ENCODE measurements around the gene PIN4.
"Not testable (repeated sequence)": the region's sequence is repeated elsewhere in the genome, so short reads cannot be mapped to it uniquely, and the experiment has no call there.

The PIN4 gene

DNA sequence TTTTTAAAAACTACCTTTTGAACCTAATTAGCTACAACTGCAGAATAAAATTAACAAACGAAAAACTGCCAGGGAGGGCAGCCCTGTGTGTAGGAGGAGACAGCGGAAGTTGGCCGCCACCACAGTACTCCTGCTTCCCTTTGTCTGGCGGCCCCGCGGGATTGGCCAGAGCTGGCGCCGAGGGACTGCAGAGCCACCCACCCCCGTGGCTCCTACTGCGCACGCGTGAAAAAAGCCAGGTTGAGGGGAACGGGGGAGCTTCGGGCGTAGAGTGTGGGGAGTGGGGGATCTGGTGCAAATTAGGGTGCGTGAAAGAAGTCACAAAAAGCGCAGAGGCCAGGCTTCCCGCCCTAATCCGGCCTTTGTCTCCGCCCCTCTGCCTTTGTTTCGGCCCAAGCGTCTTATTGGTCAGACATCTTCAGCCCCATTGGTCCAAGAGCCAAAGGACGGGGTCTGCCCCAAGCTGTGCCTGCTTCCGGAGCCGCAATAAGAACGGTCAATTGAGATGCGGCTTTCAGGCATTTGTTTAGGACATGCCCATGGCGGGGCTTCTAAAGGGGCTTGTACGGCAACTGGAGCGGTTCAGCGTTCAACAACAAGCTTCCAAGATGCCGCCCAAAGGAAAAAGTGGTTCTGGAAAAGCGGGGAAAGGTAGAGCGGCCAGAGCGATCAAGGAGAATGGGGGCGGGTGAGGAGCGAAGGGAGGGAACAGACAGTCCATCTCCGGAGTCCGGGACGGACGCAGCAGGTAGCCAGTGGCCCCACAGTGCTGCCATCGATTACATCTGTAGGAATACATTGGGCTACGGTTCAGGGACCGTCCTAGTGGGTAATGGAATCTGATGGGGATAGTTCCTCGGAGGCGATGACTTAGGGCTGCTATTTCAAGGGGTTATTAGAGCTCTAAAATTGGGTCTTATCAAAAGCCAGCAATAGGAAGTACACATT, at the start of gene PIN4:
TSS of gene PIN4 (plus strand) at position 580 of the 948 bp plus-strand sequence. CDS start at position 609, 29 bp downstream.
- DNase-seq: peak; percentile 93

DNA sequence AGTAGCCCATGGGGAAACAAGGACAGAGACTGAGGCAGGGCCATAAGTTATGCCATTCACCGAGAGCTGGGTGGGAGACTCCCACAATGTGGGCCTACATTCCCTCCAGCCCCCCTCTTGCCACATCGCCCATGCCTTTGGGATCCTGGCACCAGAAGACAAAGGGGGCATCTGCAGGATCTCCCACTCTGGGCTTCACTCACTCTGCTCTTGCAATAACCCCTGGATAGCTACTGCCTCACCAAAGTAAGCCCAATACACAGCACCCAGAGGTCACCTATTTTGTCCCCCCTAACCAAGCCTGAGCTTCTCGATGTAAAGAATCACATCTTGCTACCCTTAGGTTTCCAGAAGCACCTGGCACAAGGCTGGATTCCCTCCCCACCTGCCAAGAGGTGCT, 49.1 kb upstream of the PIN4 start:
- no peak for DNase-seq

DNA sequence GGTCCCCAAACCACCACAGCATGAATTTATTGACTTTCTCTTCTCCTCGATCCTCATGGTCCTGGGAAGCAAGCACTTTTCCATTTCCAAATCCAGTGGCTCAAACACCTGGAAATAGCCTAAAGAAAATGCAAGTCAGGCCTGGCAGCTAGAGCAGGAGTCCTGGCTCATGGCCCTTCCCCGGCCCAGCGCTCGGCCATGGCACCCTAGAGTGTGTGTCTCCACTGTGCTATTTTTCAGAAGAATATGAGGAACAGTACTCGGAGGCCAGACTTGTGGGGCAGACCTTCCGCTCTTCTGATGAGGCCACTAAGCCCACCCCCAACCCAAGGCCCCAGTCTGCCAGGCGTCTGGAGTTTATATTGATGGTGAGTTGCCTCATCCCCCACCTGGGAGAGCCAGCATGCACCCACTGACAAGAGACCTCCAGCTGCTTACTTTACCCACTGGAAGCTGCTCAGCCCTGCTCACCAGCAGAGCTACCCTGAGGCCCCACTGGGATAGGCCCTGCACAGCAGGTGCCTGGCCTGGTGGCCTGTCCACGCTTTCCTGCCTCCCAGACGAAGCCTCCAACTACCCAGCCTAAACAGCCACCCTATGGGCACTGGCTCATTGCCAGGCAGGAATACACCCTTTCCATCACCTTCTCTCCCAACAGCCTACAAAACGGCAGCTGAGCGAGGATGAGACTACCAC, 47.6 kb upstream of the PIN4 start:
- no peak for DNase-seq

DNA sequence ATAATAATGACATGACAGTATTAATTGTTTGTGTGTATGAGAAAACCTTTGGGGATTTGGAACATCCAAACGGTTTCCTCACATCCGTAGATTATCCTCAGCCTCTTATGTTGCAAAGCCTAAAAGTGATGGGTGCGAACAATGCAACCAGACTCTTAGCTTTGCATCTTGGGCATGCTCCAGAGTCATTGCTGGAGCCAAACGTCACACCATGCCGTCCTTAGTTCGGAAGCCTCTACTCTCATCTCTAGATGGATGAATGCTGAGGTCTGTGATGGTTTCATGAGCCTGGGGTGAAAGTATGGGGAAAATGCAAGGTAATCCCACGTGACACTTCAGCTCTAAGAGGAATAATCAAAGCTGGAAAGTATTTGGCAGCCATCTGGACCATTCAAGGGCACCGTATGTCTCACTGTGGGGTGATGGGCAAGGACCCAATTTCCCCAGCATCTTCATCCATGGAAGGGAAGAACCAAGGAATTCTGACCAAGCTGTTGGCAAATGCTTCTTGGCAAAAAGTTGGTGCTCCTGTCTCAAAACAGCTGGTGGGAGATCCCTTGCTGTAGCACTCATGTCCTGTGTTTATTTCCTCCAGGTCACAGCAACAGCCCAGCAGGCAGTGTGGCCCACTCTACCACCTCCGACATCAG, 43.6 kb upstream of the PIN4 start:
- DNase-seq: no peak

DNA sequence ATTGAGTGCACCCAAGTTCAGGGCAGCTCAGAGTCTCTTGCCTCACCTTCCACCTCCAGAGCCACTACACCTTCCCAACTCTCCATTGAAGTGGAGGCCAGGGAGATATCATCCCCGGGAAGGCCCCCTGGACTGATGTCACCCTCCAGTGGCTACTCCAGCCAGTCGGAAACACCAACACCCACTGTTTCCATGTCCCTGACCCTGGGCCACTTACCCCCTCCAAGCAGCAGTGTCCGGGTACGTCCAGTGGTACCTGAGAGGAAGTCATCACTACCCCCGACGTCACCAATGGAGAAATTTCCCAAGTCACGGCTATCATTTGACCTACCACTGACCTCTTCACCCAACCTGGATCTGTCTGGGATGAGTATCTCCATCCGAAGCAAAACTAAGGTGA, 42.0 kb upstream of the PIN4 start:
- DNase-seq: no peak

DNA sequence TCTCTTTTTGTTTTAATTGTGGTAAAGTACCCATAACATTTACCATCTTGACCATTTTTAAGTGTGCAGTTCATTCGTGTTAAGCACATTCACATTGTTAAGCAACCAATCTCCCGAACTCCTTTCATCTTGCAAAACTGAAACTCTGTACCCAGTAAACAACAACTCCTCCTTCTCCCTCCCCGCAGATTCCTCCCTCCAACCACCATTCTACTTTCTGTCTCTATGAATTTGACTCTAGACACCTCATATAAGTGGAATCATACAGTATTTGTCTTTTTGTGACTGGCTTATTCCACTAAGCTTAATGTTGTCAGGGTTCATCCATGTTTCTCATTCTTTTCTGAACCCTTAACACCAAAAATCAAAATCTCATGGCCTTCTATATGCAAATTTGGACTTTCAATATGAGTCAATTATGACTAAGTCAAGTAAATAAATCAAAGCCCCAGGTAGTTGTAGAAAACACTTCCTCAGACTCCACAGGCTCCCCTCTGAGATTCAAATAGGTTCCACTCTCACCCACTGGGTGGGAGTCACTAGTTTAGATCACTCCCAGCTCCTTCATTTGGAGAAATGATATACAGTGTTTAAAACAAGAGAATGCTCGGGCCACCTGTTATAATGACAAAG, 40.1 kb upstream of the PIN4 start:
- DNase-seq: no peak

DNA sequence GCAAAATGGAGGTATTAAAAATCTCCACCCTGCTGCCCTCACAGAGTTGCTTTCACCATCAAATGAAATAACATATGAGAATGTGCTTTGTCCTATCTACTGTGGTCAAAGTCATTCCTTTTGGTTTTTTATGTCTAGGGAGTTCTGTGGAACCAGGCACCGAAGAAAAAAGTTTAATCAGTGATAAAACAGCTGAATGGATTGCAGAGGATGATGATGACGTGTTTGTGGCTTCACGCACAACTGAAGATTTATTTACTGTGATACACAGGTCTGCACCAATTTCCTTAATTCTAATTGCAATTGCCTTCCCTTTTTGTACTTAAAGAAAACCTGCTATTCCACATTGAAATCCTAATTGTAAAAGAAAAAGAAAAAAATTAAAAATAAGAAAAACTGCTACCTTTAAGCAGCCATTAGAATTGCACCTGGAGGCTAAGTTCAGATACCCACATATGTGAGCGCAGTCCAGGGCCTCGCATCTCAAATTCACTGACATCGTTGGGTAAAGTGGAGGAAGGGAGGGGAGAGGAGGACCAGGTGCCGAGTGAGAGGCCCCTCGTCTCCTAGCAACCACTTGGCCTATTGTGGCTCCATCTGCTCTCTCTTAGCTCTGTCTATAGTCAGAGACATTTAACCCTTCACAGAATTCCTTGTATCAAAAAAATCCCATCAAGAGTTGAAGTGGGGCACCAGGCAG, 39.3 kb upstream of the PIN4 start:
- no peak for DNase-seq

DNA sequence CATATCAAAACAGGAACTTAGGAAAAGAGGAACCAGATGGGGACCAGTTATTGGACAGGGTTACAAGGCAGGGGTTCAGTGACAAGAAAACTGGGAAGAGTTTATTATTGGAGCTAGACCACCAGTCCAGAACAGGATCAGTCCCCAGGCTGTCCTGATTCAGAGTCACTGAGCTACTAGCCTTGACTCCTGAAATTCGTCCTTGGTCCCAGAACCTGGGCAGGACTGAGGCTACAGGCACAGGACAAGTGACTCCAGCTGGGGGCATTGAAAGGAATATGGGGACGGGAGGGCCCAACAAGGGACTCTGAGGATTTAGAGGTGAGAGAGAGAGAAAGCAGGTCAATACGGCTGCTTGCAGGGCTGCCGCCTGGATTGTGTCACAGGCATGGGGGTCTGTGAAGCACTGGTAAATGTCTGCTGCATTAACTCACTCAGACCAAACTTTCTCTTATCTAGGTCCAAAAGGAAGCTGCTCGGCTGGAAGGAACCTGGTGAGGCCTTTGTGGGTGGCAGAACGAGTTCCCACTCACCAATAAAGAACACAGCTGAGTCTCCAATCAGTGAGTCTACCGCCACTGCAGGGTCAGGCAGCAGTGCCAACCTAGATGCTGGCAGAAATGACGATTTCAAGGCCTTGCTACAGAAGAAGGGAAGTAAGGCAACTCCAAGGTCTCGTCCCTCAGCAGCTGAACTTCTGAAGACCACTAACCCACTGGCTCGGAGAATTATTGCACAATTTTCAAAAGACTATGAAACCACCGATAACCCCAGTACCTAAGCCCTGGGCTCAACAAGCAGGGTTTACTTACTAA, 38.6 kb upstream of the PIN4 start:
- DNase-seq: no peak

DNA sequence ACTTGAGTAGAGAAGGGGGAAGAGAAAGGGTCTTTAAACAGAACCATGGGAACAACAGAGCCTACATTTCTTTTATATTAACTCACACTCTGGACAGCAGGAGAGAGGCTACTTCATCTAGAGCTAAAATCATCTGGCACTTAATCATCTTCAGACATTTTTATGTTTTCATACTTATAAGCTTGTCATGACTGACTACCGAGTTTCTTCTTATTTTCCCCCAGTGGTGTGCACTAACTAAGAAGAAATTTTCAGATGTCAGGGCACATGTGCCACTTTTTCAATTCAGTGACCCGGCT, 38.0 kb upstream of the PIN4 start:
- DNase-seq: no peak

DNA sequence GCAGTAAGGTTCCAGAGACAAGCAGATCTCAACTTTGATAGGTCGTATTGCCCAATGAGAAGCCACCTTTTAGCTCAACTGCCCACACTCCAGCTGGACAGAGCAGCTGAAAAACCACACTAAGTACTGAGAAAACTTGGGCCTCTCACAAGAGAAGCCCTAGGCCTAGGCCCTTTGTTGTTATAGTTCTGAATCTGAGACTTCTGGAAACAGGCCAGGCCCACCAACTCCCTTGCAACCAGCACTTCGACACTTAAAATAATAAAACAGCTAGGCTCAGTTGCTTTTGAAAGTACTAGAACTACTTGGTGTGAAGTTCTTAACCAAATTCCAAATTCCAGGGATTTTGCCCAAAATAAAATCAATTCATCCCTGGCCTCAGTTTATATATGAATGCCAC, 36.4 kb upstream of the PIN4 start:
- DNase-seq: no peak

DNA sequence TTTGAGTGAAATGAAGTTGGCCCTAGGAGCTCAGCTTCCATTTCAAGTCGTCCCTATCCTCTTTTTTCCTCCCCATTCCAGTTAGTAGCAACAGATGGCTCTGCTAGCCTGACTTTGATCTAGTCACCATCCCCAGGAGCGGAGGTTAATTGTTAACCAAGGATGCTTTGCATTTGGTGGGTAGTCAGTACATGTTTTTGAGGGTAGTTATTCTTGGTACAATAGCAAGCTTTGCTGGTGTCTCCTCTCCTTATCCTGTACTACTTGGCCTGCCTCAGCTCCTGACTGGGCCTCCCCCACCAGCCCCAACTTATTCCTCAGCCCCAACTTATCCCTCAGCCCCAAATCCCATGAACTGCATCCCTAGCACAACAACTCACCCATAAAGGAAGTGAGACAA, 35.0 kb upstream of the PIN4 start:
- DNase-seq: no peak

DNA sequence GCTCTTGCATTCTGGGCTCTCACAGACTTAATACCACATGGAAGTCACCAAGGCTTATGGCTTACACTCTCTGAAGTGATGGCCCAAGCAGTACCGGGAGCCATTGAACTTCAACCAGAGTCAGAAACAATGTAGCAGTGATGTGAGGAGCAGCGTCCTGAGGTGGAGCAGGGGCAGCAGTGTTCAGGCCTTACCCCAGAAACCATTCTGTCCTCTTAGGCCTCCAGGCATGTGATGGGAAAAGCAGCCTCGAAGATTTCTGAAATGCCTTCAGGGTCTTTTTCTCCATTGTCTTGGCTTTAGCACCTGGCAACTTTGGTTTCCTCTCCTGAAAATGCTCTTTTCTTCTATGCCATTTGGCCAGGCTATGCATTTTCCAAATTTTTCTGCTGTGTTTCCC, 22.8 kb upstream of the PIN4 start:
- DNase-seq: no peak

DNA sequence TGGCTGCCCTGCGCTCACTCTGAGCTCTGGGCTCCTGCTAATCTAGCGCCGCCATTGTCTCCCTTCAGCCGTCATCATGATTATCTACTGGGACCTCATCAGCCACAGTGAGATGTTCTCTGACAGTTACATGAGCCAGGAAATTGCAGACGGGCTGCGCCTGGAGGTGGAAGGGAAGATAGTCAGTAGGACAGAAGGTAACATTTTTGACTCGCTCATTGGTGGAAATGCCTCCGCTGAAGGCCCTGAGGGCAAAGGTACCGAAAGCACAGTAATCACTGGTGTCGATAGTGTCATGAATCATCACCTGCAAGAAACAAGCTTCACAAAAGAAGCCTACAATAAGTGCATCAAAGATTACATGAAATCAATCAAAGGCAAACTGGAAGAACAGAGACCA, 21.8 kb upstream of the PIN4 start:
- no peak for DNase-seq

DNA sequence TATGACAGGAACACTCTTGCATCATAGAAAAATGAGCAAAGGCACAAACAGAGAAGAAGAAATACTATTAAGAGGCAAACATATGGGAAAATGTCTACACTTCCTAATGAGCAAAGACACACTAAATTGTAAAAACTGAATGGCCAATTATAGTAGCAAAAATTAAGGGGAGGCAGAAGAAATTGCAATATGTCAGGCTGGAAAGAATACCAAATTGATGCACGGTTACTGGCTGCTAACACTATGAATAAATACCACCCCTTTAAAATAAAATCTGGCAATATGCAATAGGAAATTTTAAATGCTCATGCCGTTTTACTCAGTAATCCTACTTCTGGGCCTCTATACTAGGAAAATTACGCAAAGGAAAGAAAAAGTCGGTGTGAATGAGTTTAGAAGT, 16.0 kb upstream of the PIN4 start:
- DNase-seq: no peak

DNA sequence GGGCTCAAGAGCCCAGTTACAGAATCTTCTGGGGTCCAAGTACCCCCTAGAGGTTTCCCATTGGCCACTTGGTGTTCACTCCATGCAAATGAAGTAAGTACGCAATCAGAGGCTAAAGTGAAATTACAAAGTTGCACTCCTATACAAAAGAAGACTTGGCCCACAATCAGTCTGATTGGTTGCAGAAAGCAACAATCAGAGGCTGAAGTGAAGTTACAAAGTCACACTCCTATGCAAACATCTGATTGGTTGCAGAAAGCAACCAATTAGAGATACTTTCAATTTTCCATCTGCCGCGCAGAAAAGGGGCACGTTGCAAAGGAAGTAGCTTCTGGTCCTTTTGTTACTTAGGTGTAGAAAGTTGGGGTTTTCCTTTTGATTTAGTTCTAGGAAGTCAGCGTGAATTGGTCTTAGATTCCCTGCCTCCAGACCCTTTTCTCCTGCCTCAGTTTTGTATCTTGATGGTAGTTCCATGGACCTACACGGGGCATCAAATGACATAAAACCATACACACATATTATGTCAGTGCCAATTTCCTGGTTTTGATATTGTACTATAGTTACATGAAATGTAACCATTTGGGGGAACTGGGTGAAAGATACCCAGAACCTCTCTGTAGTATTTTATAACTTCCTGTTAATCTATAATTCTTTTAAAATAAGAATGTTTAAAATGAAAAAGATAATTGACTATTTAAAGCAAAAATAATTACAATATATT, 12.4 kb upstream of the PIN4 start:
- DNase-seq: no peak

DNA sequence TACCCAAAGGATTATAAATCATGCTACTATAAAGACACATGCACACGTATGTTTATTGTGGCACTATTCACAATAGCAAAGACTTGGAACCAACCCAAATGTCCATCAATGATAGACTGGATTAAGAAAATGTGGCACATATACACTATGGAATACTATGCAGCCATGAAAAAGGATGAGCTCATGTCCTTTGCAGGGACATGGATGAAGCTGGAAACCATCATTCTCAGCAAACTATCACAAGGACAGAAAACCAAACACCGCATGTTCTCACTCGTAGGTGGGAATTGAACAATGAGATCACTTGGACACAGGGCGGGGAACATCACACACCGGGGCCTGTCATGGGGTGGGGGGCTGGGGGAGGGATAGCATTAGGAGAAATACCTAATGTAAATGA, 5.3 kb upstream of the PIN4 start:
- not testable (repeated sequence) for DNase-seq

DNA sequence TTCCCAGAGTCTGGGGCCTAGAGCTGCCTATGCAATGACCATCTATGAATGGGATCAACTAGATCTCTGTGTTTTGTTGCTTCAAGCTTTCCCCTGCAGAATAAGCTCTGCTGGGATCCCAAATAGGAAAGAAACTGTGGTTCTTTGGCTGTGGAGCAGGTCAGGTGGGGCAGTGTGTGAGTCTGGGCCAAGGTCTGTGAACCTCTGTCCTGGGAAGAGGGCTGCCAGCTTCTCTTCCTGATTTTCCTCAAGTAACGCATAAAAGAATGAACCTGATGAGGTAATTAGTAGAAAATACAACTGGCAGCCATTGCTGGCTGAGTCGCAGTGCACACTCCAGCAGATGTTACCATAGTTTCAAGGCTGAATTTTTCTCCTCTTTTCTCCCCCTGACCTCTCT, 4.6 kb upstream of the PIN4 start:
- no peak for DNase-seq

DNA sequence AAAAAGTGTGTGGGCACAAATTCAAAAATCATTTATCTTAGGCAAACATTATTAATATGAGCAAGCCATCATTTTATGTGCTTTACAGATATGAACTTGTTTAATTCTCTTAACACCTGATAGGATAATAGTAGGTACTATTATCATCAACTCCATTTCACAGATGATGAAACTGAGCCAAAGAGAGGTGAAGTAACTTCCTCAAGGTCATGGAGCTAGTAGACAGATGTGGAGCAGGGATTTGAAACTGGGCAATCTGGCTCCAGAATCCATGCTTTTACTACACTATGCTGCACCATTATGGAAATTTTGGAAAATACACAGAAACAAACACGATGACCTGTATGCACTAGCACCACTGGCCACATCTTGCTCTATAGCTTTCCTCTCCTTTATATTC, 1.0 kb upstream of the PIN4 start:
- DNase-seq: no peak

DNA sequence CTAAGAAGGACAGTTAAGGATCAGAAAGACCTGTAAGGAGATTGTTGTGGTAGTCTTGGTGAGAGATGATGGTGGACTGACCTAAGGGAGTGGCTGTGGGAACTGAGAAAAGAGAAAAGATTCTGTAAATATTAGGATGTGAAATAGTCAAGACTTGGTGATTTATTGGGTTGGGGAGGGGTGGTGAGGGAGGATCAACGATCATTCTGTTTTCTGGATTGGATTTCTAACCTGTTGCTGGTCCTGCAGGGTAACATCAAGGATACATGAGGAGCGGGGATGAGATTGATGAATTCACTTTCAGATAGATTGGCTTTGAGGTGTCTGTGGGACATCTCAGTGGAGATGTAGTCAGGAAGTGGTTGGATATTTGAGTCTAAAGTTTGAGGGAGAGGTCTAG, 1.4 kb downstream of the PIN4 start:
- DNase-seq: no peak

DNA sequence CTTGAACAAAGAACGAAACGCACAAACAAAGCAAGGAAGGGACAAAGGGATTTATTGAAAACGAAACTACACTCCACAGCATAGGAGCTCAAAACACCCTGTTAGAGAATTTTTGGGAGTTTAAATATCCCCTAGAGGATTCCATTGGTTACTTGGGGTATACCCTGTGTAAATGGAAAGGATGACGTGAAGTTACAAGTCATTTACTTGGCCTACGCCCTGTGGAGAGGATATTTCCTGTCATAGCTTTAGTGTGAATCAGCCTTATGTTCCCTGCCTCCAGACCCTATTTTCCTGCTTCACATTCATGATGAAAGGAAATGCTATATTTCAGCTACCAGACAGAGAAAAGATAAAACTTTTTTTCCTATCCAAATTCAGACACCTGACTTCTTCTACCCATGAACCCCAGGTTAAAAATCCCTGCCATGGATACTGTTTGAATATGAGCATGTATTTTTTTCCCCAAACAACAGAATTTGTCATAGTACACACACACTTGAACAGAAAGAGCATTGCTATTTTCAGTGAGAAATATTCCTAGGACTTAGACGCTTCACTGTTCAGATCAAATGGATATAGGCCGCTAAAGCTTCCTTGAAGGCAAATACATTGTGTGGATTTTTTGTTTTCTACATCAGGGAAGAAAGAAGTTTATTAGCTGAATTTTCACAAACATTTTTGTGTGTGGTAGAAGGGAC, 20.4 kb downstream of the PIN4 start:
- DNase-seq: no peak
